ENCODE data around the gene KIF13A.

DNA sequence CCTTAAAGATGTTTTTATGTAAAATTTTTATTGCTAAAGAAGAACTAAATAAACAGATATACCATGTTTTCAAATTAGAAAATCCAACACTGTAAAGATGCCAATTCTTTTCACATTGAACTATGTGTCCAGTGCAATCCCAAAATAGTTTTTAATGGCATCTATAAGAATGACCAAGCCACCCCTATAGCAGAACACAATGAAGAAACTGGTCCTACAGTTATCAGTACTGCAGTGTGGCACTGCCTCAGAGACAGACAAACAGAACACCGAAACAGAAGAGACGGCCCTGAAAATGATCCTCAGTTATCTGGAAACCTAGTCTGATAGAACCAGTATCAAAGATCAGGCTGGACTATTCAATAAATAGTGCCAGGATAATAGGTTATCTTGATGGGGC lies 41.9 kb downstream of the KIF13A start:
- TF ChIP-seq POLR2AphosphoS5 (IDR thresholded peaks at IDR 0.05) (no peak), POLR2A (IDR thresholded peaks at IDR 0.05) (no peak)
